ENCODE data around the gene ATOH8. TPM values are rescaled to one million over a fixed set of nuclear protein-coding genes. Genes with fewer than 3 reads are reported as not detected.

The ATOH8 gene
- polyA plus RNA-seq, 1 of the 3 experiments (the other 2 are of a cell fraction) = 5.6 TPM

- Histone ChIP-seq H3F3A (replicated peaks; ENCODE audit: insufficient read depth) (peaks cover 28% of the 10 kb centered on the region), H3K27ac (ENCODE audit: low read depth in 2 of 2, low read length in 1 of 2) (no peak overlapping the region), H2AFZ (ENCODE audit: low read depth) (no peak overlapping the region), H4K20me1 (ENCODE audit: insufficient read depth) (peaks cover 17% of the 10 kb centered on the region), H3K4me1 (ENCODE audit: control insufficient read depth in 1 of 2, insufficient read depth in 2 of 2, low read depth in 1 of 2, low read length in 1 of 2) (peaks cover 50 to 65% of the 10 kb centered on the region in 2 experiments), H3K79me2 (ENCODE audit: insufficient read depth) (peaks cover 67% of the 10 kb centered on the region; the same call in 1 of the 2 replicates), H3K27me3 (ENCODE audit: insufficient read depth) (no peaks in the 10 kb centered on the region), H3K4me3 (ENCODE audit: low read depth in 2 of 2, low read length in 1 of 2) (no peak overlapping the region), H3K9me2 (no peaks in the 10 kb centered on the region), H3K4me2 (no peak overlapping the region; the same call in 1 of the 2 replicates), H3K9me3 (no peaks in the 10 kb centered on the region), H3K36me3 (replicated peaks in 1 of 2; ENCODE audit: control insufficient read depth in 1 of 2, insufficient read depth in 2 of 2, low read length in 1 of 2) (peaks cover 0 to 4% of the 10 kb centered on the region in 2 experiments), H3K9ac (no peak overlapping the region)
- TF ChIP-seq EZH2phosphoT487 (IDR thresholded peaks at IDR 0.05; ENCODE audit: borderline replicate concordance, low read depth) (no peak), TEAD4 (IDR thresholded peaks at IDR 0.05; ENCODE audit: borderline replicate concordance, insufficient read depth) (no peak), GATA2 (CRISPR knock-in tag; IDR thresholded peaks at IDR 0.05) (no peak), SIN3A (IDR thresholded peaks at IDR 0.05; ENCODE audit: borderline replicate concordance, low read depth, low read length) (no peak), PBX3 (IDR thresholded peaks at IDR 0.05) (no peak), EP300 (IDR thresholded peaks at IDR 0.05; ENCODE audit: borderline replicate concordance in 1 of 2, low read depth in 1 of 2, low read length in 1 of 2) (no peak), MAX (IDR thresholded peaks at IDR 0.05; ENCODE audit: low read depth) (no peak), REST (IDR thresholded peaks at IDR 0.05; ENCODE audit: low read depth, low read length) (no peak), YY1 (IDR thresholded peaks at IDR 0.05; ENCODE audit: low read depth) (no peak)
- POLR2A ChIA-PET = interaction anchor here (1.3 to 1.8 kb wide), 2 partner anchors 7 to 428 kb away, joined by 4 to 7 read pairs; partner anchors contain the start of gene IMMT
- CTCF ChIA-PET = interaction anchor here (0.7 to 9.7 kb wide), 11 partner anchors 7 to 46 kb away, joined by 3 to 80 read pairs (median 10); partner anchors contain the start of gene ATOH8
- DNase-seq = no peak
- 96% methylated on average over 10 of the region's 12 CpGs for WGBS (ENCODE audit: low lambda C conversion rate)
These were observed 14.2 kb downstream of the ATOH8 start for GRCh38 chr2:85767803-85768665.

Data from SK-N-SH (cell line).